Smooth muscle cell (in vitro differentiated cells): ENCODE measurements around the gene JAZF1. TPM values are rescaled to one million over a fixed set of nuclear protein-coding genes. Genes with fewer than 3 reads are reported as not detected.

Source experiments
- DNase-seq: peaks from one replicate; lab custom pipeline; 2025; ENCODE audit not compliant: unreplicated experiment; lab: John Stamatoyannopoulos, UW
- H2AFZ ChIP-seq: fragments of 200-600 bp; sonication (generic); 2 replicates; pipeline ENCODE4 v1.6.0; 2016; ENCODE audit warnings: antibody characterized with exemption, low read depth, mild to moderate bottlenecking
- H3F3A ChIP-seq: fragments of 200-600 bp; sonication (generic); 2 replicates; pipeline ENCODE4 v1.6.0; 2017; ENCODE audit warnings: antibody characterized with exemption, low read depth
- H3K27ac ChIP-seq: fragments of 200-600 bp; sonication (generic); 2 replicates; pipeline ENCODE4 v1.5.1; 2016; ENCODE audit warnings: low read depth, mild to moderate bottlenecking
- H3K27me3 ChIP-seq: fragments of 200-600 bp; sonication (generic); 2 replicates; pipeline ENCODE4 v1.6.1; 2016; ENCODE audit warnings: low read depth, mild to moderate bottlenecking
- H3K36me3 ChIP-seq: fragments of 200-600 bp; sonication (generic); 2 replicates; pipeline ENCODE4 v1.5.1; 2016; ENCODE audit warnings: low read depth
- H3K4me1 ChIP-seq: fragments of 200-600 bp; sonication (generic); 2 replicates; pipeline ENCODE4 v1.5.1; 2016; ENCODE audit warnings: low read depth
- H3K4me2 ChIP-seq: fragments of 200-600 bp; sonication (generic); 2 replicates; pipeline ENCODE4 v1.6.0; 2016; ENCODE audit warnings: mild to moderate bottlenecking
- H3K4me3 ChIP-seq: fragments of 200-600 bp; sonication (generic); 2 replicates; pipeline ENCODE4 v1.5.1; 2016; ENCODE audit warnings: mild to moderate bottlenecking
- H3K79me2 ChIP-seq: fragments of 200-600 bp; sonication (generic); 2 replicates; pipeline ENCODE4 v1.6.0; 2016; ENCODE audit warnings: low read depth, mild to moderate bottlenecking
- H3K9ac ChIP-seq: fragments of 200-600 bp; sonication (generic); 2 replicates; pipeline ENCODE4 v1.6.0; 2016; ENCODE audit warnings: low read depth
- H3K9me3 ChIP-seq: fragments of 200-600 bp; sonication (generic); replicated peaks from 2 replicates; pipeline ENCODE4 v1.5.1; 2016; ENCODE audit warnings: low read depth
- H4K20me1 ChIP-seq: fragments of 200-600 bp; sonication (generic); 2 replicates; pipeline ENCODE4 v1.6.0; 2016; ENCODE audit warnings: low read depth
- WGBS: methylation state at CpG from one replicate; pipeline ENCODE4 v1.1.7; 2016; ENCODE audit warnings: low lambda C conversion rate; 5-methylcytosine and 5-hydroxymethylcytosine counted together
- polyA plus RNA-seq: library from polyadenylated mRNA; unstranded; fragments of >200 nt; fragmentation: Nextera tagmentation; extraction: Ambion mirVana; gene quantifications from 2 replicates; pipeline ENCODE4 v1.2.1, GENCODE V29; 2016
- total RNA-seq: library from RNA; depleted of rRNA; stranded (reverse); fragments of >200 nt; gene quantifications from 2 replicates; pipeline ENCODE4 v1.2.3, GENCODE V29; 2014
- TF ChIP-seq, protein P1 (sequence below): fragments of 200-600 bp; sonication (generic); IDR thresholded peaks from 2 replicates; pipeline ENCODE4 v1.5.1; 2017; ENCODE audit warnings: borderline replicate concordance, mild to moderate bottlenecking, antibody characterized with exemption; ENCODE audit not compliant: insufficient read depth, poor library complexity, severe bottlenecking

JAZF1 gene
- total and polyA plus RNA-seq, 2 experiments from 2014 or later, result 17.4 to 18.0 TPM

DNA sequence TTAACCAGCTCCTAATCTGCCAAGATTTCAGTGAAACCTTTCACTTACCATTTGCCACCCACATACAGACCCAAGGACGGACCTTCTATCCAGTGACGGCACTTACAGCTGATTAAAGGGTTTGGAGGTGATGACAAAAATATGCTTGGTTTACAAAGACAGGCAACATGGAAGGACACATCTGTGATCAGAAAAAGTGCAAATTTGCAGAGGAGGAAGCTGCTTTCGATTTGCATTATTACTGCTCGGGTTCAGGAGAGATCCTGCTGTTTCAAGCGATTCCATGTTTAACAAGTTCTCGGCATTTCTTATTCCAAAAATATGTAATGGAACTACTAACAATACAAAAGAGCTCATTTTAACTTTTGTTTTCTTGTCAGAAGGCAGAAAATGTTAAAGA lies 109.0 kb downstream of the JAZF1 start:
- H3K9ac ChIP-seq, result no peak overlapping the region

DNA sequence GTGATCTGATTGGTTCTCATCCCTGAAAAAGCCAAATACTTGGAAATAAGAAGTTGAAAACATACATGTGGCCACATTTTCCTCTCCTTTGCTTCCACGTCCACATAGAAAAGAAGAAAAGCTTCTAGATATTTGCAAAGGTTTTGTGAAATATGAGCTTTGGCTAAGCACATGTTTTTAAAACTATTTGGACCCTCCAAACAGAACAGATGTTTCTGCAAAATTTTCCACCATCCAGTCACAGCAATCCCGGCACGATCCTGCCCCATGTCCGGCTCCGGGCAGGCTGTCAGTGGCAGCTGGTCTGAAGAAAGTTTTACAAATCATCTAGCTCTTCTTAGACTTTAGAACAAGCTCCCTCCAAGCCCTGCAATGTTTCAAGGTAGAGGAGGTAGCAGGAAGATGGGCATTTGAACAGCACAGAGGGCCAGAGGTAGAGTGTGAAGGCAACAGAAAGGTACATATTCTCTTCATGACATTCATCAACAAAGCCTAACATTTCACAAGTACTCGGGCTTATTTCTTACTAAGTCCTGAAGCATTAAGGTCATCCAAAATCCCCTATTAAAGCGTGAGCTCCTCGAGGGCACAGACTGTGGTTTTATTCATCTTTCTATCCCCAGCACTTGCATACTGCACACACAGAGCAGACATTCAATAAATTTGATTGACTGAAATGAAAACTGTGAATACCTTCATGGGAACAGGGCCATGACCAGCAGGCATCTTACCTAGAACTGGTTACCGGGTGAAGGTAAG lies 110.1 kb downstream of the JAZF1 start:
- Histone ChIP-seq H3K36me3 (no peaks in the 10 kb centered on the region), H2AFZ (no peak overlapping the region), H3K27ac (peak overlapping the region; percentile 6), H3K4me2 (peak overlapping the region; percentile 37), H3K4me1 (no peaks in the 10 kb centered on the region), H3K4me3 (no peak overlapping the region), H3K9ac (no peak overlapping the region), H4K20me1 (peaks cover 3% of the 10 kb centered on the region), H3K9me3 (no peaks in the 10 kb centered on the region), H3K27me3 (no peaks in the 10 kb centered on the region), H3K79me2 (peaks cover 24% of the 10 kb centered on the region), H3F3A (no peaks in the 10 kb centered on the region)
- TF ChIP-seq, protein P1, sequence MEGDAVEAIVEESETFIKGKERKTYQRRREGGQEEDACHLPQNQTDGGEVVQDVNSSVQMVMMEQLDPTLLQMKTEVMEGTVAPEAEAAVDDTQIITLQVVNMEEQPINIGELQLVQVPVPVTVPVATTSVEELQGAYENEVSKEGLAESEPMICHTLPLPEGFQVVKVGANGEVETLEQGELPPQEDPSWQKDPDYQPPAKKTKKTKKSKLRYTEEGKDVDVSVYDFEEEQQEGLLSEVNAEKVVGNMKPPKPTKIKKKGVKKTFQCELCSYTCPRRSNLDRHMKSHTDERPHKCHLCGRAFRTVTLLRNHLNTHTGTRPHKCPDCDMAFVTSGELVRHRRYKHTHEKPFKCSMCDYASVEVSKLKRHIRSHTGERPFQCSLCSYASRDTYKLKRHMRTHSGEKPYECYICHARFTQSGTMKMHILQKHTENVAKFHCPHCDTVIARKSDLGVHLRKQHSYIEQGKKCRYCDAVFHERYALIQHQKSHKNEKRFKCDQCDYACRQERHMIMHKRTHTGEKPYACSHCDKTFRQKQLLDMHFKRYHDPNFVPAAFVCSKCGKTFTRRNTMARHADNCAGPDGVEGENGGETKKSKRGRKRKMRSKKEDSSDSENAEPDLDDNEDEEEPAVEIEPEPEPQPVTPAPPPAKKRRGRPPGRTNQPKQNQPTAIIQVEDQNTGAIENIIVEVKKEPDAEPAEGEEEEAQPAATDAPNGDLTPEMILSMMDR, result no peak
- DNase-seq, result no peak
- WGBS, result 59% methylated on average over 9 of the region's 9 CpGs

More for the DNA sequence above, 109.0 kb downstream of the JAZF1 start:
- Histone ChIP-seq H3K27ac (no peak overlapping the region), H3K27me3 (no peaks in the 10 kb centered on the region), H3K79me2 (peaks cover 30% of the 10 kb centered on the region), H2AFZ (no peak overlapping the region), H3K36me3 (no peaks in the 10 kb centered on the region), H3K9me3 (no peaks in the 10 kb centered on the region), H3K4me2 (no peak overlapping the region), H3K4me1 (peaks cover 3% of the 10 kb centered on the region), H3F3A (no peaks in the 10 kb centered on the region), H4K20me1 (peaks cover 3% of the 10 kb centered on the region), H3K4me3 (no peak overlapping the region)
- DNase-seq, result no peak
- TF ChIP-seq, protein P1, result no peak
- WGBS, result 80% methylated on average over 6 of the region's 6 CpGs

DNA sequence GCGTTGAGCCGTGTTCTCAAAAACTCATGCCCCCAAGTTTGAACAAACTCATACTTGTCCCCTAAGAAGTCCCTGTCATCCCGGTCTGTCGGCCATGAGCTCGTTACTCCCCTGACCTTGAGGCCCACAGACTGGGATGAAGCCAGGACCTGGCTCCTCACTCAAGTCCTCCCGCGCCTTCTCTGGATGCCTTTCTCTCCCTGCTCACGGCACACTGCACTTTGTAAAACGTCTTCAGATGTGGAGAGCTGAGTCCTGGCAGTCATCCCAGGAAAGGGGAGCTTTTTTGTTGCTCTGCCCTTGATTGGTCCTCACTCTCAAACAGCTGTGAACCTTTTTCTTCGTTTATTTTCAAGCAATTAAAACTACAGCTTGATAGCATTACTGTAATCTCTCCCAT lies 110.8 kb downstream of the JAZF1 start:
- H3K4me2 ChIP-seq, result peak overlapping the region; percentile 37
- TF ChIP-seq, protein P1, result no peak
- H3K27me3 ChIP-seq, result no peaks in the 10 kb centered on the region
- H3K9ac ChIP-seq, result no peak overlapping the region
- H3K36me3 ChIP-seq, result no peaks in the 10 kb centered on the region
- WGBS, result 68% methylated on average over 10 of the region's 10 CpGs
- no peak for DNase-seq
- H3F3A ChIP-seq, result no peaks in the 10 kb centered on the region
- H3K27ac ChIP-seq, result peak overlapping the region; percentile 6
- H3K4me3 ChIP-seq, result no peak overlapping the region
- H4K20me1 ChIP-seq, result peaks cover 3% of the 10 kb centered on the region
- H3K79me2 ChIP-seq, result peaks cover 20% of the 10 kb centered on the region
- no peaks in the 10 kb centered on the region for H3K9me3 ChIP-seq
- H2AFZ ChIP-seq, result no peak overlapping the region
- no peaks in the 10 kb centered on the region for H3K4me1 ChIP-seq

DNA sequence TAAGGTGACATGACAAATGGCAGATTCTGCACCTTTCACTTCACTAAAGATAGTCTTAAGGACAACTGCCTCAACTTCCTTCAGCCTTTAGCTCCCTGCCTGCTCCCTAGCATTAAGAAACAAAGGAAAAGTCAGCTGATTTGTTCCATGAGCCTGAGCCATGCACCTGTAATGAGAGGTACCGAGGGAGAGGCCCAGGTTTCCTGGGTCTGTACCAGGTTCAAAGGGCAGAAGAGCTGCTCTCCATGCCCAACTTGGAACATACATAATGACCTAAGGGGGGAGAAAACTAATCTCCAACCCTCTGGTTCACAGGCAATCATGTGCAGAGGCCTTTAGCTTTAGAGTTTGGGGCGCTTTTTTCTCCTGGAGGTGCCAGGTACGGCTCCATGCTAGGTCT lies 111.2 kb downstream of the JAZF1 start:
- H2AFZ ChIP-seq, result no peak overlapping the region
- no peak overlapping the region for H3K4me3 ChIP-seq
- TF ChIP-seq, protein P1, result no peak
- H3K4me1 ChIP-seq, result no peaks in the 10 kb centered on the region
- no peak for DNase-seq
- H3K27ac ChIP-seq, result peak overlapping the region; percentile 16
- H3K36me3 ChIP-seq, result no peaks in the 10 kb centered on the region
- H3K9me3 ChIP-seq, result no peaks in the 10 kb centered on the region
- H3F3A ChIP-seq, result no peaks in the 10 kb centered on the region
- no peak overlapping the region for H3K9ac ChIP-seq
- peaks cover 20% of the 10 kb centered on the region for H3K79me2 ChIP-seq
- no peaks in the 10 kb centered on the region for H3K27me3 ChIP-seq
- H3K4me2 ChIP-seq, result no peak overlapping the region
- peaks cover 3% of the 10 kb centered on the region for H4K20me1 ChIP-seq
- 89% methylated on average over 3 of the region's 3 CpGs for WGBS
